T-cell (primary cell): Measurements from ENCODE around the gene ADD3. TPM values are rescaled to one million over a fixed set of nuclear protein-coding genes. Genes with fewer than 3 reads are reported as not detected.

Experiments
- ATAC-seq, 4 experiments: fragments of 200-7000 bp in 3 of 4; fragments of 150-1000 bp in 1 of 4; cut with Tn5 transposase; replicated peaks in 1 of 4; 1 replicate in 3 of 4; 2 replicates in 1 of 4; pipeline ENCODE4 v1.10.0; 2021; ENCODE audit warnings: moderate library complexity in 3 of 4, mild to moderate bottlenecking in 2 of 4, moderate number of reproducible peaks in 1 of 4
- CTCF ChIA-PET, 2 donors: fragments of 300-600 bp; sonication (Branson Sonifier 250); formaldehyde crosslinking; loops; one replicate each; lab custom pipeline; 2022; ENCODE audit warnings: antibody characterized with exemption in 2 of 2; lab: Charles Lee
- POLR2A ChIA-PET, 2 donors: fragments of 300-600 bp; sonication (Branson Sonifier 250); formaldehyde crosslinking; loops; one replicate each; lab custom pipeline; 2022; ENCODE audit warnings: antibody characterized with exemption in 2 of 2; lab: Charles Lee
- DNase-seq, 35 experiments: peaks; one replicate each; pipeline versions ENCODE4 v3.0.0 to v3.0.0-alpha.2; 2013 to 2023
- H3K27ac ChIP-seq: one replicate; pipeline ENCODE4 v1.5.1; 2013; ENCODE audit warnings: low read length
- H3K27me3 ChIP-seq, 2 experiments: replicated peaks in 1 of 2; 1 replicate in 1 of 2; 2 replicates in 1 of 2; pipeline versions ENCODE4 v1.6.1 to v1.7.0; 2013; ENCODE audit warnings: low read length in 1 of 2, mixed read lengths in 1 of 2; ENCODE audit not compliant: control insufficient read depth in 2 of 2, insufficient read depth in 2 of 2; ENCODE audit errors: extremely low read depth in 1 of 2
- H3K36me3 ChIP-seq, 2 donors: 1 replicate in 1 of 2; 2 replicates in 1 of 2; pipeline versions ENCODE4 v1.6.1 to v1.7.0; 2013; ENCODE audit warnings: low read length in 1 of 2; ENCODE audit not compliant: control insufficient read depth in 2 of 2, insufficient read depth in 1 of 2; ENCODE audit errors: extremely low read depth in 1 of 2
- H3K4me1 ChIP-seq, 2 experiments: 1 replicate in 1 of 2; 2 replicates in 1 of 2; pipeline versions ENCODE4 v1.6.1 to v1.7.0; 2013; ENCODE audit warnings: low read length in 2 of 2, mixed read lengths in 1 of 2; ENCODE audit not compliant: insufficient read depth in 2 of 2, control insufficient read depth in 1 of 2; ENCODE audit errors: extremely low read depth in 1 of 2
- H3K4me3 ChIP-seq, 2 donors: 1 replicate in 1 of 2; 2 replicates in 1 of 2; pipeline versions ENCODE4 v1.5.1 to v1.7.0; 2013; ENCODE audit warnings: mild to moderate bottlenecking in 2 of 2, low read length in 1 of 2, moderate library complexity in 1 of 2; ENCODE audit not compliant: control insufficient read depth in 1 of 2; ENCODE audit errors: extremely low read depth in 1 of 2
- H3K9me3 ChIP-seq: 2 replicates; pipeline ENCODE4 v1.7.0; 2013
- H3K27ac Mint-ChIP-seq, 2 donors: one replicate each; pipeline ENCODE4 v1.8.0; 2020 to 2021; ENCODE audit warnings: mild to moderate bottlenecking in 2 of 2, mixed read lengths in 2 of 2
- H3K27me3 Mint-ChIP-seq, 2 donors: one replicate each; pipeline ENCODE4 v1.8.0; 2021 to 2022; ENCODE audit warnings: mixed read lengths in 2 of 2
- H3K36me3 Mint-ChIP-seq: one replicate; pipeline ENCODE4 v1.8.0; 2021; ENCODE audit warnings: mixed read lengths
- H3K4me1 Mint-ChIP-seq, 3 donors: one replicate each; pipeline ENCODE4 v1.8.0; 2020 to 2022; ENCODE audit warnings: mixed read lengths in 3 of 3, mild to moderate bottlenecking in 1 of 3
- H3K4me3 Mint-ChIP-seq, 3 donors: one replicate each; pipeline ENCODE4 v1.8.0; 2020 to 2022; ENCODE audit warnings: mild to moderate bottlenecking in 3 of 3, mixed read lengths in 3 of 3, moderate library complexity in 3 of 3
- H3K9me3 Mint-ChIP-seq, 3 donors: one replicate each; pipeline ENCODE4 v1.8.0; 2020 to 2022; ENCODE audit warnings: mixed read lengths in 3 of 3
- WGBS: methylation state at CpG from one replicate; pipeline ENCODE4 v1.1.5; 2013; ENCODE audit warnings: missing lambda C conversion rate; ENCODE audit not compliant: insufficient coverage; 5-methylcytosine and 5-hydroxymethylcytosine counted together
- total RNA-seq, 35 experiments: library from RNA in 6 of 35; stranded (reverse) in 6 of 35; fragments of 120-200 nt in 1 of 35; gene quantifications; one replicate each; pipeline versions ENCODE4 v1.2.1 to v1.2.4 and lab custom pipeline; 2013 to 2026

ADD3 gene
- total RNA-seq, 5 donors from 2014 or later (not counting 1 experiment from before 2014, with no cell fraction given) = 296 to 481 (median 303) TPM

DNA sequence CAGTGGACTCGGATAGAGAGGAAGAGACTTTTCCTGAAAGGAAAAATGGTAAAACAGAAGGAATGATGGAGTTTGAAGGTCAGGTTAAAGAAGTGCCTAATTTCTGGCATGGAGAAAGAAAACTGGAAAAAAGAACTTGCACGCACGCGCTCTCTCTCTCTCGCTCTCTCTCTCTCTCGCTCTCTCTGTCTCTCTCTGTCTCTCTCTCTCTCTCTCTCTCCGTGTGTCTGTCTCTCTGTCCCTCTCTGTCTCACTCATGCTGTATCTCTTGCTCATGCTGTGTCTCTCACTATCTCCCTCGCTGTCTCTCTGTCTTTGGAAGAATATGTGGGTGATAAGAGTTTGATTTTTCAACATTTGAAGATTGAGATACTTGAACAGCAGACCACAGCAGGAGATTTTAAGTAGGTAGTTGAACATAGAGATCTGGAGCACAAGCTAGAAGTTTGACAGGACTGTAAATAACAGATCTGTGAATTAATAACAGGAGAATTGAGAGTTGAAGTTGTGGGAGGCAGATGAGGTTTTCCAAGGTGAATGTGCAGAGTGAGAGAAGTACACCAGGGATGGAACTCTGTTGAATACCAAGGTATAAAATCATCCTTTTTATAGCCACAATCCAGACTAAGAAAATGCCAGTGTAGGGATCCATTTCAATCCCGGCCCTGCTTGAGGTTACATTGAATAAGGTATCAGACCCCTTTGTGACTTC lies 33.1 kb downstream of the ADD3 start:
- H3K27ac ChIP-seq = no peak overlapping the region
- no CpG with 5 or more reads among the region's 9 CpGs for WGBS
- DNase-seq = no peak
- H3K9me3 ChIP-seq = no peaks in the 10 kb centered on the region
- H3K36me3 Mint-ChIP-seq = peaks cover 11% of the 10 kb centered on the region
- no peak for ATAC-seq
- no peaks in the 10 kb centered on the region for H3K27me3 Mint-ChIP-seq
- peaks cover 79 to 94% (median 83%) of the 10 kb centered on the region in 3 donors for H3K4me1 Mint-ChIP-seq
- peaks cover 13 to 25% of the 10 kb centered on the region in 2 experiments for H3K4me1 ChIP-seq
- no peak overlapping the region for H3K4me3 ChIP-seq
- no peaks in the 10 kb centered on the region for H3K9me3 Mint-ChIP-seq
- H3K36me3 ChIP-seq = no peaks in the 10 kb centered on the region
- H3K27me3 ChIP-seq = no peaks in the 10 kb centered on the region
- ChIA-PET POLR2A (interaction anchor here in 1 of 2 donors (1.0 kb wide), 1 partner anchor 13 kb away, joined by 3 read pairs; no protein-coding TSS in a partner anchor), CTCF (interaction anchor here in 1 of 2 donors (0.6 kb wide), 1 partner anchor 131 kb away, joined by 4 read pairs; no protein-coding TSS in a partner anchor)
- H3K27ac Mint-ChIP-seq = peak overlapping the region; percentile 47 to 56
- peak overlapping the region in 1 of 3 donors; percentile 34 for H3K4me3 Mint-ChIP-seq

DNA sequence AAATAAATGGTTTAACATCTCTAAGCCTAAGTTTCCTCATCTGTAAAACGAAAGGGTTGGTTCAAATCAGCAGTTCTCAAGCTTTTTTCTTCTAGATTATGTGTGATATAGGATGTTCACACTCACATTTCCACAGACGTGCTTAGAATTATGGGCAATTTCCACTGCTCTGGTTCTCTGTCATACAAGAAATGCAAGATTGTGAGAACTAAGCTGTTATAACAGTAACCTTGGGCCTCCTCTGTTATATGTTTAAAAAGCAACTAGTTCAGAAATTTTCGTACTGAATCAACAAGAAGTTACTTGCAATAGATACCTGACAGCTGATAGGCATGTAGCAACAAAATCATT lies 33.7 kb downstream of the ADD3 start:
- no CpG with 5 or more reads among the region's 3 CpGs for WGBS
- Mint-ChIP-seq H3K4me1 (peaks cover 77 to 90% (median 80%) of the 10 kb centered on the region in 3 donors), H3K27me3 (no peaks in the 10 kb centered on the region), H3K4me3 (no peak overlapping the region), H3K36me3 (peaks cover 12% of the 10 kb centered on the region), H3K27ac (peak overlapping the region in 1 of 2 donors; percentile 8), H3K9me3 (no peaks in the 10 kb centered on the region)
- POLR2A ChIA-PET = interaction anchor here in 1 of 2 donors (0.5 to 1.1 kb wide), 3 partner anchors 16 to 167 kb away, joined by 3 read pairs; no protein-coding TSS in a partner anchor
- CTCF ChIA-PET = interaction anchor here in 1 of 2 donors (0.6 to 1.1 kb wide), 4 partner anchors 10 to 131 kb away, joined by 3 to 5 read pairs (median 4); no protein-coding TSS in a partner anchor
- H3K27ac ChIP-seq = no peak overlapping the region
- DNase-seq (no peak), ATAC-seq (no peak)
- no peaks in the 10 kb centered on the region for H3K36me3 ChIP-seq
- H3K27me3 ChIP-seq = no peaks in the 10 kb centered on the region
- no peaks in the 10 kb centered on the region for H3K9me3 ChIP-seq
- H3K4me3 ChIP-seq = no peak overlapping the region
- peaks cover 13 to 21% of the 10 kb centered on the region in 2 experiments for H3K4me1 ChIP-seq

DNA sequence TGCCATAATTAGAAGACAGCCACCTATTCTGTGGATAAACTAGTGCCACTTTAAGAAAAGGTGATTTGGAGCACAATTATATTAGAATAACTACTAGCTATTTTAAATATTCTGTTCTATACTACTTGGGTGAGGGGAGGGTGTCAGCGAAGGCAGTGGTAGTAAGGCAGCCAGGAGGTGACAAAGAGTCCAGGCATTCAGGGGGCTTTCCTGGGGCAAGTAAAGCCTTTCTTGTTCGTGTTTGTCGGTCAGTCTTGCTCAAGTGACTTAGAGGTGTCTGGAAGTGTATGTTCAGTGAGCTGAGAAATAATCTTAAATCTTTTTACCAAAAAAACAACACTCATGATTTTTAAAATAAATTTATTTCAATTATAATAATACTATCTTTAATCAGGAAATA lies 34.4 kb downstream of the ADD3 start:
- Histone ChIP-seq H3K4me3 (no peak overlapping the region), H3K27ac (no peak overlapping the region), H3K27me3 (no peaks in the 10 kb centered on the region), H3K9me3 (no peaks in the 10 kb centered on the region), H3K36me3 (no peaks in the 10 kb centered on the region), H3K4me1 (peaks cover 10 to 19% of the 10 kb centered on the region in 2 experiments)
- Mint-ChIP-seq H3K27me3 (no peaks in the 10 kb centered on the region), H3K9me3 (no peaks in the 10 kb centered on the region), H3K27ac (no peak overlapping the region), H3K4me3 (no peak overlapping the region), H3K4me1 (peaks cover 73 to 83% (median 76%) of the 10 kb centered on the region in 3 donors), H3K36me3 (peaks cover 15% of the 10 kb centered on the region)
- POLR2A ChIA-PET = interaction anchor here in 1 of 2 donors (0.5 to 1.1 kb wide), 3 partner anchors 16 to 166 kb away, joined by 3 read pairs; no protein-coding TSS in a partner anchor
- WGBS = no CpG with 5 or more reads among the region's 3 CpGs
- DNase-seq = no peak
- CTCF ChIA-PET = interaction anchor here in 1 of 2 donors (1.0 to 1.1 kb wide), 3 partner anchors 10 to 43 kb away, joined by 3 to 5 read pairs (median 4); no protein-coding TSS in a partner anchor
- no peak for ATAC-seq

DNA sequence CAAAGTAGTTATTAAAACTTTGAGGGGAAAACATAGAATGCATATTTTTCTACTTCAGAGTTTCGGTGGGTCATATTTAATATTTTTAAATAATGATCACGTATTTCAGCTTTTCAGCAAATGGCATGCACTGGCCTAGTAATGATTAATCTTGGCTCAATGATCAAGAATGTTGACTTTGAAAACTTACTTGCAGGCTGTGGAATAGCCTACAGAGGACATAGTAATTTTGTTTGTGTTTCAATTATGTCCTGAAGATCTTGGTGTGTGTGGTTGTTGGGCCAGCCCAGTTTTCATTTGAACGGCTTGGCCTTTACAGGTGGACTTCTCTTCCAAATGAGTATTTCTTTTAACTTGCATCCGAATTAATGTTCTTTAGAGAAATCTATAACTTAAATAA lies 35.1 kb downstream of the ADD3 start:
- Mint-ChIP-seq H3K4me1 (peaks cover 71 to 76% (median 73%) of the 10 kb centered on the region in 3 donors), H3K9me3 (peaks cover 0 to under 1% (median under 1%) of the 10 kb centered on the region in 3 donors), H3K4me3 (no peak overlapping the region), H3K36me3 (peaks cover 16% of the 10 kb centered on the region), H3K27ac (peak overlapping the region in 1 of 2 donors; percentile 65), H3K27me3 (no peaks in the 10 kb centered on the region)
- Histone ChIP-seq H3K36me3 (peaks cover 0 to 1% of the 10 kb centered on the region in 2 donors), H3K4me3 (no peak overlapping the region), H3K27ac (no peak overlapping the region), H3K4me1 (peaks cover 10 to 12% of the 10 kb centered on the region in 2 experiments), H3K9me3 (no peaks in the 10 kb centered on the region), H3K27me3 (no peaks in the 10 kb centered on the region)
- ATAC-seq (no peak), DNase-seq (no peak)
- ChIA-PET POLR2A (no interaction called here), CTCF (interaction anchor here in 1 of 2 donors (0.9 kb wide), 1 partner anchor 32 kb away, joined by 3 read pairs; no protein-coding TSS in a partner anchor)
- WGBS = 100% methylated on average over 1 of the region's 4 CpGs

DNA sequence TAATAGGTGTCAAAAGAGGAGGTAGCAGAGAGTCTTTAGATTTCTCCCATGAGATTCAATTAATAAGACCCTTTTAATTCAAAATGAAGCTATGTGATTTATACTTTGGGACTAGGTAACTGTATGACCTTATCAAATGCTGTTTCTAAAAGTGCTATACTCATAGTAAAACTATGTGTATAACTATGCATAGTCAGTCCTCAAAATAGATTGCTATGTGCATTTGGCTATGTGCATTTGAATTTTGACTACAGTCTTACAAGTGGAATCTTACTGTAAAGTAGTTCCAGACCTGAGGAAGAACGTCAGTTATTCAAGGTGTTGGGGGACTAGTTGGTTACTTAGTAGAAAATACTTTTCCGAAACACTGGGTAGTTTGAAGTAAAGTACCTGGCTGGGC lies 36.9 kb downstream of the ADD3 start:
- H3K4me3 ChIP-seq = no peak overlapping the region
- POLR2A ChIA-PET = interaction anchor here (0.6 to 1.0 kb wide), 3 partner anchors 20 to 37 kb away, joined by 3 to 7 read pairs (median 3); partner anchors contain the start of gene ADD3 (in 1 of the 2)
- Mint-ChIP-seq H3K27me3 (no peaks in the 10 kb centered on the region), H3K36me3 (peaks cover 23% of the 10 kb centered on the region), H3K4me3 (no peak overlapping the region), H3K4me1 (peaks cover 62 to 67% (median 64%) of the 10 kb centered on the region in 3 donors), H3K9me3 (peaks cover 6 to 8% (median 6%) of the 10 kb centered on the region in 3 donors), H3K27ac (peak overlapping the region in 1 of 2 donors; percentile 25)
- DNase-seq (no peak), ATAC-seq (no peak)
- no peaks in the 10 kb centered on the region for H3K27me3 ChIP-seq
- H3K9me3 ChIP-seq = no peaks in the 10 kb centered on the region
- peaks cover 2 to 5% of the 10 kb centered on the region in 2 donors for H3K36me3 ChIP-seq
- H3K27ac ChIP-seq = no peak overlapping the region
- CTCF ChIA-PET = interaction anchor here in 1 of 2 donors (0.8 to 1.7 kb wide), 2 partner anchors 11 to 14 kb away, joined by 5 read pairs; no protein-coding TSS in a partner anchor
- peaks cover 6 to 9% of the 10 kb centered on the region in 2 experiments for H3K4me1 ChIP-seq
- WGBS = 100% methylated on average over 2 of the region's 2 CpGs

DNA sequence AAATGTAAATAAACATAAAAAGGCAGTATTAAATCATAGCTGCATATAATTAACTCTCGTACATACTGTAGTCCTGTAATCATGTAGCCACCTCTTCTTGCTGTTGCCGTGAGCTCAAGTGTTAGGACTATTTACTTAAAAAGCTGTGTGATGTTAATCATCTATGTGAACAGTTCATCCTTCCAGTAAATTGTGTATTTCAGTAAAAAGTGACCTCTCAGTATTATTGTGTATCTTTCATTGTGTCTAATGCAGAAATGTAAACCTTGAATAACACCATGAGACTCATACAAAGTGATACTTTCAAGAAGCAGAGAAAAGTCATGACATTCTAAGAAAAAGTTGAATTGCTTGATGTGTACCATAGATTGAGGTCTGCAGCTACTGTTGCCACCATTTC lies 38.0 kb downstream of the ADD3 start:
- POLR2A ChIA-PET = interaction anchor here (0.5 to 1.2 kb wide), 4 partner anchors 9 to 165 kb away, joined by 3 to 7 read pairs (median 5); partner anchors contain the start of gene ADD3 (in 1 of the 2)
- no peak for DNase-seq
- Mint-ChIP-seq H3K4me1 (peaks cover 62 to 64% (median 63%) of the 10 kb centered on the region in 3 donors), H3K27me3 (no peaks in the 10 kb centered on the region), H3K27ac (peak overlapping the region in 1 of 2 donors; percentile 8), H3K36me3 (peaks cover 32% of the 10 kb centered on the region), H3K9me3 (peaks cover 6 to 8% (median 6%) of the 10 kb centered on the region in 3 donors), H3K4me3 (no peak overlapping the region)
- Histone ChIP-seq H3K36me3 (peaks cover 2 to 5% of the 10 kb centered on the region in 2 donors), H3K4me3 (no peak overlapping the region), H3K9me3 (no peaks in the 10 kb centered on the region), H3K27ac (no peak overlapping the region), H3K4me1 (peaks cover 5 to 14% of the 10 kb centered on the region in 2 experiments), H3K27me3 (no peaks in the 10 kb centered on the region)
- no peak for ATAC-seq
- no CpG with 5 or more reads among the region's 2 CpGs for WGBS
- CTCF ChIA-PET = interaction anchor here (0.6 to 1.7 kb wide), 4 partner anchors 9 to 295 kb away, joined by 3 to 5 read pairs (median 5); no protein-coding TSS in a partner anchor
